Omental fat pad (tissue), 4 donors: Measurements from ENCODE around the gene RASGRP4. TPM values are rescaled to one million over a fixed set of nuclear protein-coding genes. Genes with fewer than 3 reads are reported as not detected.

Source experiments
- ATAC-seq: fragments of 150-250 bp; one replicate; pipeline ENCODE4 v1.9.1; 2016; ENCODE audit warnings: mild to moderate bottlenecking, moderate library complexity; ENCODE audit not compliant: low FRiP score
- DNase-seq: peaks from one replicate; pipeline ENCODE4 v3.0.0-alpha.2; 2019; ENCODE audit warnings: low spot score
- CTCF ChIP-seq, 3 donors: fragments of 450-650 bp; IDR thresholded peaks; one replicate each; pipeline ENCODE4 v1.5.1; 2016 to 2017; ENCODE audit warnings: antibody characterized with exemption in 3 of 3, mild to moderate bottlenecking in 3 of 3, moderate library complexity in 2 of 3
- total RNA-seq, 4 donors: library from RNA; depleted of rRNA; stranded (reverse); fragments of >200 nt; gene quantifications; one replicate each; pipeline ENCODE4 v1.1.0, GENCODE V29; 2016

RASGRP4 gene
- total RNA-seq, 4 donors from 2014 or later, result 5.8 to 27.6 (median 8.9) TPM

DNA sequence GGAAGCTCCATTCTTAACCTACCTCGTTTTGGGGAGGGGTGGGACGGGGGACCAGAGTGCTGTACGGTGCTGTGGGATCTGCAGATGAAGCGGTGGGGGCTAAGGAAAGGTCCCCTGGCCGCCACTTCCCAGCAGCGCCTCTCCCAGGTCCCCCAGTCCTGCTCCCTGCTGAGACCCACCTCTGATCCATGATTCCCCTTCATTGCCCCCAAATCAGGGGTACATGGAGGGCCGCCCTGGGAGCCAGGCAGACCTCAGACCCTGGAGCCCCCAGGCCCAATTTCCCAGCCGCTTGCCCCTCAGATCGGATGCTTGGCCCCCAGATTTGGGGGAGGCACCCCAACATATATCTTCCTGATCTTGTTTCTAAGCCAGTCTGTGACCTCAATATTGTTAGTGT, 26.9 kb downstream of the RASGRP4 start:
- no peak for TF ChIP-seq CTCF (IDR thresholded peaks at IDR 0.05)
- ATAC-seq, result no peak
- DNase-seq, result no peak

- DNase-seq (no peak), ATAC-seq (no peak)
- no peak for TF ChIP-seq CTCF (IDR thresholded peaks at IDR 0.05)
Measured at GRCh38 chr19:38395381-38396114, 30.5 kb downstream of the RASGRP4 start.

DNA sequence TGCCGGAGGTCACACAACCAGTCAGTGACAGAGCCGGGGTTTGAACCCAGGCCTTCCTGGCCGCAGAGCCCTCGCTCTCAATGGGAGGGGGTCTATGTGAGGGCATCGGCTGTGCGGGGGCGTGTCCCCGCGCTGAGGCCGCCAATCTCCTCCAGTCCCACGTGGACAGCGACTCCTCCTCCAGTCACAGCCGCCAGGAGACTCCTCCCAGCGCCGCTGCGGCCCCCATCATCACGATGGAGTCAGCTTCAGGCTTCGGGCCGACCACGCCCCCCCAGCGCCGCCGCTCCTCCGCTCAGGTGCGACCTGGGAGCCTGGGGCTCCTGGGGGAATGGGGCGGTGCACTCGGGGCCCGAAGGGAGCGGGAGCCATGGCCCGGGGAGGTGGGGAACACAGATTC, 31.5 kb downstream of the RASGRP4 start:
- ATAC-seq (no peak), DNase-seq (no peak)
- no peak for TF ChIP-seq CTCF (IDR thresholded peaks at IDR 0.05)

DNA sequence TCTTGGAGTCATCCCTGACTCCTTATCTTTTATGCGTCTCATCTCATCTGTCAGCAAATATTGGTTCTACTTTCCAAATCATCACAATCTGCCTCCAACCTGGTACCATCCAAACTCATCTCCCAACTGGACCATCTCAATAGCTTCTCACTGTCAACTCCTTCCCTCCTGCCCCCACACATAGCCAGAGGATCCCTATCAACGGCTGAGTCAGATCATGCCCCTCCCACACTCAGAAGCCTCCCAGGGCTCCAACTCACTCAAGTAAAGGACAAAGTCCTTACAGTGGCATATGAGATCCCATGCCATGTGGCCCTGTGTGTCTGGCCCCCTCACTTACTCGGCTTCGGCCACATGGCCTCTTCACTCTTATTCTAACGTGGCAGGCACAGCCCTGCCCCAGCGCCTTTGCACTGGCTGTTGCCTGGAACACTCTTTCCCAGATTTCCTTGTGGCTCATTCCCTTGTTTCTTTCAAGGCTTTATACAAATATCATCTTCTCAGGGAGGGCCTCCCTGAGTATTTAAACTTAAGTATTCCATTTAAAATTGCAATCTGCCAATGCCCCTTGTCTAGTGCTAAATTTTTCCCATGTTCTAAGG, 33.2 kb downstream of the RASGRP4 start:
- ATAC-seq (no peak), DNase-seq (no peak)
- no peak for TF ChIP-seq CTCF (IDR thresholded peaks at IDR 0.05)

DNA sequence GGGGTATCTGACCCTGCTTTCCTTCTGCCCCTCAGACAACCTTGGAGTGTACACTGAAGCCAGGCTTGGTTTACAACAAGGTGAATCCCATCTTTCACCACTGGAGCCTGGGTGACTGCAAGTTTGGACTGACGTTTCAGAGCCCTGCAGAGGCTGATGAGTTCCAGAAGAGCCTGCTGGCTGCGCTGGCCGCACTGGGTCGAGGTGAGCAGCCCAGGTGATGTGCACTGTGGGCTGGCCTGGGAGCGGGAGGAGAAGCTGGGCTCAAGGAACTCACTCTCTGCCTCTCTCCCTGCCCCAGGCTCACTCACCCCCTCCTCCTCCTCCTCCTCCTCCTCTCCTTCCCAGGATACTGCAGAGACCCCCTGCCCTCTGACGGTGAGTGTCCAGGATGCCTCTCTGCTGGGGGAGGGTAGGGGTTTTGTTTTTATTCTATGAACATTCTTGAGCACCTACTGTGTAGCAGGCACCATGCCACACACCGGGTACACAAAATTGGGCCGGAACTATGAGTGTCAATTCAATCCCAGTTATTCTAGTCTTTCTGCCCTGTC, 34.0 kb downstream of the RASGRP4 start:
- no peak for TF ChIP-seq CTCF (IDR thresholded peaks at IDR 0.05)
- no peak for DNase-seq
- ATAC-seq, result no peak

GRCh38 chr19:38389957-38390924, 35.8 kb downstream of the RASGRP4 start:
- no peak for TF ChIP-seq CTCF (IDR thresholded peaks at IDR 0.05)
- no peak for DNase-seq
- ATAC-seq, result no peak
